ENCODE measurements around the gene LRRTM4. TPM values are rescaled to one million over a fixed set of nuclear protein-coding genes. Genes with fewer than 3 reads are reported as not detected.

LRRTM4 gene
- total RNA-seq, 1 donor from 2014 or later: not detected

DNA sequence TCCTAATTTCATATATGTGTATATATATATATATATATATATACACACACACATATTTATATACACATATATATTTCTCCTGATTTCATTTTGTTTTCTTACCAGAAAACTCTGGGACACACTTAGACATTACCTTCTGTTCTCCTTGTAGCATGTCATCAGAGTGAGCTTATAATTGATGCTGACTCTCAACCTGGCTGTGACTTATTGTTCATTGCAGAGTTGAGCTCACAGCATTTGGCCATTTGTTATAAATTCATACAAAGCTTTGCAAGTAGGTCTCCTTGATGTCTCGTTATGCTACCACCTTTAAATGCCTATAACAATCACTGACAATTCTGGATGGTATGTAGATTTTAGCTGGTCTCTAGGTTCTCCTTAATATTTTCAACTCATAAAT is 314.8 kb downstream of the LRRTM4 start:
- H3K36me3 ChIP-seq (ENCODE audit: control insufficient read depth, insufficient read depth, low read length): no peaks in the 10 kb centered on the region
- TF ChIP-seq, protein P1, sequence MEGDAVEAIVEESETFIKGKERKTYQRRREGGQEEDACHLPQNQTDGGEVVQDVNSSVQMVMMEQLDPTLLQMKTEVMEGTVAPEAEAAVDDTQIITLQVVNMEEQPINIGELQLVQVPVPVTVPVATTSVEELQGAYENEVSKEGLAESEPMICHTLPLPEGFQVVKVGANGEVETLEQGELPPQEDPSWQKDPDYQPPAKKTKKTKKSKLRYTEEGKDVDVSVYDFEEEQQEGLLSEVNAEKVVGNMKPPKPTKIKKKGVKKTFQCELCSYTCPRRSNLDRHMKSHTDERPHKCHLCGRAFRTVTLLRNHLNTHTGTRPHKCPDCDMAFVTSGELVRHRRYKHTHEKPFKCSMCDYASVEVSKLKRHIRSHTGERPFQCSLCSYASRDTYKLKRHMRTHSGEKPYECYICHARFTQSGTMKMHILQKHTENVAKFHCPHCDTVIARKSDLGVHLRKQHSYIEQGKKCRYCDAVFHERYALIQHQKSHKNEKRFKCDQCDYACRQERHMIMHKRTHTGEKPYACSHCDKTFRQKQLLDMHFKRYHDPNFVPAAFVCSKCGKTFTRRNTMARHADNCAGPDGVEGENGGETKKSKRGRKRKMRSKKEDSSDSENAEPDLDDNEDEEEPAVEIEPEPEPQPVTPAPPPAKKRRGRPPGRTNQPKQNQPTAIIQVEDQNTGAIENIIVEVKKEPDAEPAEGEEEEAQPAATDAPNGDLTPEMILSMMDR (IDR thresholded peaks at IDR 0.05; ENCODE audit: insufficient read depth, low read length, severe bottlenecking): no peak
- H3K4me3 ChIP-seq (ENCODE audit: low read depth, low read length): no peak overlapping the region
- H3K27me3 ChIP-seq (ENCODE audit: control insufficient read depth, insufficient read depth, low read length): no peaks in the 10 kb centered on the region
- no peak for DNase-seq (ENCODE audit: low read depth)
- FAIRE-seq: no peak

DNA sequence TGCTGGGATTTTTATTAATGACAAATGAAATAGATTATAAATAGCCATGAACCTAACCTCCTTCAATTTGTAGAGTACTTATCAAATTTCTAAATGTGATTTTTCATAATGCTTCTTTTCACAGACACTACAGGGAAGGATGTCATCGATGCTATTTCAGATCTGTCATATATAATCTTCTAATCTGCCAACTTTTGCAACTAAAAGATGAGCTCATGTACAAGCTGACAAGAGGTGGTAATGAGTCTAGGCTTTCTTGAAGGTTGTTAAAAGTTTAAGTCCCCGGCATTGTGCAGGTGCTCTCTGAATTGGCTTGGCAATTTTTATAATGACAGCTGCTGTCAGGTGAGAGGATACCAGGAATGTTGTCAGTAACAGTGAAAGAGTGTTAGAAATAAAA is 320.4 kb downstream of the LRRTM4 start:
- TF ChIP-seq, protein P1 (IDR thresholded peaks at IDR 0.05; ENCODE audit: insufficient read depth, low read length, severe bottlenecking): no peak
- H3K4me3 ChIP-seq (ENCODE audit: low read depth, low read length): no peak overlapping the region
- H3K36me3 ChIP-seq (ENCODE audit: control insufficient read depth, insufficient read depth, low read length): no peaks in the 10 kb centered on the region
- DNase-seq (ENCODE audit: low read depth) (no peak), FAIRE-seq (no peak)
- H3K27me3 ChIP-seq (ENCODE audit: control insufficient read depth, insufficient read depth, low read length): no peaks in the 10 kb centered on the region

- FAIRE-seq (no peak), DNase-seq (ENCODE audit: low read depth) (no peak)
- no peaks in the 10 kb centered on the region for H3K36me3 ChIP-seq (ENCODE audit: control insufficient read depth, insufficient read depth, low read length)
- H3K4me3 ChIP-seq (ENCODE audit: low read depth, low read length): no peak overlapping the region
- TF ChIP-seq, protein P1 (IDR thresholded peaks at IDR 0.05; ENCODE audit: insufficient read depth, low read length, severe bottlenecking): no peak
- no peaks in the 10 kb centered on the region for H3K27me3 ChIP-seq (ENCODE audit: control insufficient read depth, insufficient read depth, low read length)
These were observed 322.8 kb downstream of the LRRTM4 start for GRCh38 chr2:77199411-77199810.

DNA sequence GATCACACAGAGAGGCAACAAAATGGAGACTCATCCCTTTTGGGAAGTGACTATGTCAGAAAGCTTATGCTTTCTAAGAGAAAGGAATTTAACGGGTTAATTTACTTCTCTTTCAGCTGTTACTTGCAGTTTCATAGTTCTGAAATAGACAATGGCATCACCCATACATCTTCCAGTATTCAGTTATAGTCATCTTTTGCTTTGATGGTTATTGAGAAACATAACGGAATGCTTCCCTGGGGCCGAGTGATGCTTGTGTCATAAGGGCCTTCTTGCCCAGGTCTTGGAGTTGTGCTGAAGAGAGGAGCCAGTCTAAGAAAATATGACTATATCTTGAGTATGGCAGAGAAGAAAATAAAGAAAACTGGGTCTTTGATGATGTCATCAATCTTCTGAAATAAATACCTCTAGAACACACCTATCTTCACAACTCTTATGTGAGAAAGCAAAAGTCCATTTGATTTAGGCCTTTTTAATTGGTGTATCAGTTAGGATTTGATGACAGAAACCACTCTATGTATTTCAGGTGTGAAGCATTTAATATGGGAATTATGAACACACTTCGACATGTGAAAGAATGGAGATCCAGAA is 328.2 kb downstream of the LRRTM4 start:
- FAIRE-seq (no peak), DNase-seq (ENCODE audit: low read depth) (no peak)
- Histone ChIP-seq H3K4me3 (ENCODE audit: low read depth, low read length) (no peak overlapping the region), H3K36me3 (ENCODE audit: control insufficient read depth, insufficient read depth, low read length) (no peaks in the 10 kb centered on the region), H3K27me3 (ENCODE audit: control insufficient read depth, insufficient read depth, low read length) (no peaks in the 10 kb centered on the region)
- TF ChIP-seq, protein P1 (IDR thresholded peaks at IDR 0.05; ENCODE audit: insufficient read depth, low read length, severe bottlenecking): no peak

DNA sequence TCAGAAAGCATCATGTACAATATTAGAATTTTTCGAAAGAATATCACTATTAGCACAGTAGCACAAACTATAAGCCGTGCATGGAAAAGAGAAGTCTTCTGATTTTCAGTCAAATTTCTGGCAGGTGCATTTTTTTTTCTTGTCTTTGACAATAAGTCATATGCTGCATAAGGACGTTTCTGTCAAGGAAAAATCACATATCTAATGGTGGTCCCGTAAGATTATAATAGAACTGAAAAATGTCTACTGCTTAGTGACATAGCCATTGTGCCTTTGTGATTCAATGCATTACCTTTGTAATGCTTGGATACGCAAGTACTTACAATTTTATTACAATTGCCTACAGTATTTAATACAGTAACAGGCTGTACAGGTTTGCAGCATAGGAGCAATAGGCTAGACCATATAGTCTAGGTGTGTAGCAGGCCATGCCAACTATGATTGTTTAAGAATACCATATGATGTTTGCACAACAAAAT is 329.3 kb downstream of the LRRTM4 start:
- no peak overlapping the region for H3K4me3 ChIP-seq (ENCODE audit: low read depth, low read length)
- FAIRE-seq: no peak
- DNase-seq (ENCODE audit: low read depth): no peak
- TF ChIP-seq, protein P1 (IDR thresholded peaks at IDR 0.05; ENCODE audit: insufficient read depth, low read length, severe bottlenecking): no peak
- H3K27me3 ChIP-seq (ENCODE audit: control insufficient read depth, insufficient read depth, low read length): no peaks in the 10 kb centered on the region
- H3K36me3 ChIP-seq (ENCODE audit: control insufficient read depth, insufficient read depth, low read length): no peaks in the 10 kb centered on the region

- TF ChIP-seq, protein P1 (IDR thresholded peaks at IDR 0.05; ENCODE audit: insufficient read depth, low read length, severe bottlenecking): no peak
- DNase-seq (ENCODE audit: low read depth) (no peak), FAIRE-seq (no peak)
- Histone ChIP-seq H3K36me3 (ENCODE audit: control insufficient read depth, insufficient read depth, low read length) (no peaks in the 10 kb centered on the region), H3K27me3 (ENCODE audit: control insufficient read depth, insufficient read depth, low read length) (no peaks in the 10 kb centered on the region), H3K4me3 (ENCODE audit: low read depth, low read length) (no peak overlapping the region)
These were observed 330.5 kb downstream of the LRRTM4 start for GRCh38 chr2:77191665-77192064.

Measured in bronchial epithelial cell (primary cell).